HPDE6-E6E7 (cell line): Measurements from ENCODE around the gene COL27A1.
"Not testable (repeated sequence)": the region's sequence is repeated elsewhere in the genome, so short reads cannot be mapped to it uniquely, and the experiment has no call there.

Experiments used
- DNase-seq: peaks from one replicate; pipeline ENCODE4 v3.0.0; 2011; ENCODE audit warnings: missing footprints; ENCODE audit errors: extremely low spot score

The COL27A1 gene

DNA sequence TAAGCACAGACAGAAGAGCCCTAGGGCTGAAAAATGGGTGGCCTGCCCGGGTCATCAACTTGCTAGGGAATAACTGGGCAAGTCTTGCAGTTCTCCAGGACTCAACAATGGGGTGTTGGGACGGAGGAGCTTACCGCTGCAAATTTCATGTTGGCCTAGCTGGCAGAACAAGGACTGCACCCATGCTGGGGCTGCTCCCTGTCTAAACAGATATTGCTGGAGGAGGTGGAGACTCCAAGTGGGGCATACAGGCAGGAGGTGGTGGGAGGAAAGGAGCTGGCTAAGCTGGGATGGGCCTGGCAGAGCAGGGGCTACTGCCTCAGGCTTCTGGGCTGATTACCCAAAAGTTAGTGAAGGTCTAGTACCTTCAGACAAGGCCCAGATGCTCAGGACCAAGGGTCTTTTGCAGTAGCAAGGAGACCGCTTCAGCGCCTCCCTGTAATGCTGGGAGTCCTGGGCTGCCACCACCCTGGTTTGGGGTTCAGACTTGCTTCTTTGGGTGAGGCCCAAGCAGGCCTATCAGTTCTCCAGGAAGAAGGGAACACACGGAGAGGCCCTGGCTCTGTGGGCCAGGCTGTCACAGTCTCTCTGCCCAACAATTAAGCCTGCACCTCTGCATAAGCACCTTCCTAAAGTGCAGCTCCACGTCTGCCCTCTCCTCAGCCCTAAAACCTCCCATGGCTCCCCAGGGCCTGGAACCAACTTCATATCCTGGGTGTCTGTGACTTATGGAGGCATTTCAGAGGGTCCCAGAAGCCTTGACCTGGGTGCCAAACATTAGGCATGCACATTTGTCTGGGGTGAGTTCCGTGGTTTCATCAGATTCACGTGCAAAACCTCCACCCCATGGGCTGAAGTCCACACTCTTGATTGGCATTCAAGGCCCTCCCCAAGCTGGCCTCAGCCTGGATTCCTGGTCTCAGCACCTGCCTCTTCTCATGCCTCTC, 32.0 kb upstream of the COL27A1 start:
- no peak for DNase-seq

DNA sequence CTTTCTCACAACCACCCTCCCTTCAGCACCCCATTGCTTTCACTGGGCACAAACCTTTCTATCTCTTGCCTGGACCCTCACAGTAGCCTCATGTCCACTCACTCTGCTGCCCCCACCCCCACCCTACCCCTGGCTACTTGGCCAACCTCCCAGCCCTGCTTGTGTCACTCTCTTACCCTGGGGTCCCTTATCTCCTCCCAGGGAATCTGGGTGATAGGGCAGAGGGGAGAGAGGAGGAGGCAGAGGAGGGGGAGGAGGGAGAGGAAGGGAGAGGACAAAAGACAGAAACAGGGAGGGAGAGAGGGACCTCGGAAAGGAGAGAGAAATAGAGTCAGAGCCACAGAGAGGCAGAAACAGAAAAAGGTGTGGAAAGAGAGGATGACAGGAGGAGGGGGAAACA, 31.2 kb upstream of the COL27A1 start:
- no peak for DNase-seq

DNA sequence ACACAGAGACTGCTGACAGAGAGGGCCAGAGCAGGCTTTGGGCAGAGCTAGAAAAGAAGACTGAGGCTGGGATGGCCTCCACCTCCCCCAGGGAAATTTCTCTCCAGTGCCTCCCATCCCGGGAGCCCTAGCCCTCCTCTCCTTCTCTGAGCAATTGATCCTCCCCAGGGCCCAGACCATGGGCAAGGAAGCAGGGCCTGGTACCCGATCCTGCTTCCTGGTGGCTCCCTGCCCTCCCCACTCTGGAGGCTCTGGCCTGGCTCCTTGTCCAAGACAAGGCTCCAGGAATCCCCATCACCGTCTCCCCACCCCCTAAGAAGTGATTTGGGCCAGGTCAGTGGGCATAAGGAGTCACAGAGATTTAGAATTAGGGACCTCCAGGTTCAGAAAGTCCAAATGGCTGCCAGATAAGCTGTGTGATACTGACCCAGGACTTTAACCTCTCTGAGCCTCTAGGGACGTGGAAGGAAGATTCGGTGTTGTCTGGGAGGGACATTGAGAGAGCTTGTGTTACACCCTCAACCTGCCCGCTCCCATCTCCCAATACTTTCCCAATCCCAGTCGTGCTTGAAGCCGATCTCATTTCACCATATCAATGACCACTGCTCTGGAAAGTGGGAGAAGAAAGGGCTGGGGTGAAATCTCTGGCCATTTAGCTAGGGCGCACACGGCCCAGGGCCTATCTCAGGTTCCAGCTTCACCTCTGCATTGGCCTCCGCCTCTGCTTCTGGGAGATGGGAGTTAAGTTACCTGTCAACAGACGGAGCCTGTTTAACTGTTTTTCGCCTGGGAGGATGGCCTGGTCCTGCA, 30.5 kb upstream of the COL27A1 start:
- no peak for DNase-seq

DNA sequence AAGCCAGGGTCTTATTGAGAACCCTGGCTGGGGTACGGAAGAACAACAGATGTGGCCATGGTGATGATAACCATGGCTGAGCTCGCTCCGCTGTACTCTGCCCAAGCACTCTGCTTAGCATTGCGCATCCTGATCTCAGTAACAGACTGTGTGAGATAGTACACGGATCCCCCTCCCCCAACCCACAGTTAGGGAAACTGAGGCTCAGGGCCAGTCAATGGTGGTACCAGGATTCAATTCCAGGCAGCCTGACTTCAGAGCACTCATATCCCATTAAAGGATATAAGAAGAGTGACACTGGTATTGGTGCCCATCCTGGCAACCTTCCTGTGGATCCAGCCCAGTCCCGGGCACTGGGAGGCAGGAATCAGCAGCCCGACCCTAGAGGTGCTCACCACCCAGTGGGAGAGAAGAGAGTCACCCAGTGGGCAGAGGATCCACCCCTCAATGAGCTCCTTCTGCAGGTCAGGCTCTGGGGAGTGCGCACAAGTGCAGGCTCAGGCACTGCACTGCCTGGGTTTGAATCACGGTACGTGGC, 29.8 kb upstream of the COL27A1 start:
- DNase-seq, result no peak

DNA sequence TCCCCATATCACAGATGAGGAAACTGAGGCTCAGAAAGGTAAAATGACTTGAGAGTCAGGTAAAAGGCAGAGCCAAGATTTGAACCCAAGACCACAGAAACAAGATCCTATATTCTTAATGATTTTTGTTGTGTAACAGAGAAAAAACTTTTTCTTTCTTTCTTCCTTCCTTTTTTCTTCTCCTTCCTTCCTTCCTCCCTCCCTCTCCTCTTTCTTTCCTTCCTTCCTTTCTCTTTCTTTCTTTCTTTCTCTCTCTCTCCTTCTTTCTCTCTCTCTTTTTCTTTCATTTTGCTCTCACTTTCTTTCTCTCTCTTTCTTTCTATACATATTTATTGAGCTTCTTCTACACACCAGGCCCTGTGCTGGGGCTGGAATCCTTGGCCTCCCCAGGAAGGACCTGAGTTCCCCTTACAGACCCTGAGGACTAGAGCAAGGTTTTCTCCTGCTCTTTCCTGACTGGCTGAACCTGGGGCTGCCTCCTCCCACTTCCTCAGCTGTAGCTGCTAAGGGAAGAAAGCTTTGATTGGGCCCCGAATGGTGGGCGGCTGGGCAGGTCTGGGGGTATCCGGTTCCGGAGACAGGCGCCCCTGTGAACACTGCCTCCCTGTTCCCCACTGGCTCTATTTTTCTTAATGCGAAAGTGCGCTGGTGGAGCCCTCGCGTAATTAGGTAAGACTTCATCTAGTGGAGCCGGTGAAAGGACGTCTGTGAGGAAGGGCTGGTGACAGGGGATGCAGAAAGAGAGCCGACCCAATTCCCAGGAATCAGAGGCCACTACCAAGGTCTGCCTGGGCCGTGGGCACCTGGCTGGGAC, 28.9 kb upstream of the COL27A1 start:
- no peak for DNase-seq

DNA sequence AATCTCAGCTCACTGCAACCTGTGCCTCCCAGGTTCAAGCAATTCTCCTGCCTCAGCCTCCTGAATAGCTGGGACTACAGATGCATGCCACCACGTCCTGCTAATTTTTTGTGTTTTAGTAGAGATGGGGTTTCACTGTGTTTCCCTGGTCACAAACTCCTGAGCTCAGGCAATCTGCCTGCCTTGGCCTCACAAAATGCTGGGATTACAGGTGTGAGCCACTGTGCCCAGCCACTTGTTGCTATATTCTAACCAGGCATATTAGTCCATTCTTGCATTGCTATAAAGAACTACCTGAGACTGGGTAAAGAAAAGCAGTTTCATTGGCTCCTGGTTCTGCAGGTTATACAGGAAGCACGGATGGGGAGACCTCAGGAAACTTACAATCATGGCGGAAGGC, 26.6 kb upstream of the COL27A1 start:
- not testable (repeated sequence) for DNase-seq

DNA sequence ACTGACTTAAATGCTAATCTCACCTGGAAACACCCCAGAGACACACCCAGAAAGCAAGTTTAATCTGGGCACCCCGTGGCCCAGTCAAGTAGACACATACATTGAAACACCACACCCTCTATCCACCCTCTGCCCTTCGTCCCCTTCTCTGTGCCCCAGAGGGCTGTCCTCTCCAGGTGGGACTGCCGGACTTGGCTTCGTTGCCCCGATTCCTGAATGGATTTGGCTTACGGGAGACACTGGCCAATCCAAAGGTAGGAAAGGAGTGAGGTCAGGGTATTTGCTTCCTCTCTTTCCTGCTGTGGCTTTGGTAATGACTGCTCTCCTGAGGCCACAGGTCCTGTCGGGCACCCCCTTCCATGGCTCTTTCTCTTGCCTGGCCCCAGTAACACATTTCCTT, 25.2 kb upstream of the COL27A1 start:
- DNase-seq, result no peak

DNA sequence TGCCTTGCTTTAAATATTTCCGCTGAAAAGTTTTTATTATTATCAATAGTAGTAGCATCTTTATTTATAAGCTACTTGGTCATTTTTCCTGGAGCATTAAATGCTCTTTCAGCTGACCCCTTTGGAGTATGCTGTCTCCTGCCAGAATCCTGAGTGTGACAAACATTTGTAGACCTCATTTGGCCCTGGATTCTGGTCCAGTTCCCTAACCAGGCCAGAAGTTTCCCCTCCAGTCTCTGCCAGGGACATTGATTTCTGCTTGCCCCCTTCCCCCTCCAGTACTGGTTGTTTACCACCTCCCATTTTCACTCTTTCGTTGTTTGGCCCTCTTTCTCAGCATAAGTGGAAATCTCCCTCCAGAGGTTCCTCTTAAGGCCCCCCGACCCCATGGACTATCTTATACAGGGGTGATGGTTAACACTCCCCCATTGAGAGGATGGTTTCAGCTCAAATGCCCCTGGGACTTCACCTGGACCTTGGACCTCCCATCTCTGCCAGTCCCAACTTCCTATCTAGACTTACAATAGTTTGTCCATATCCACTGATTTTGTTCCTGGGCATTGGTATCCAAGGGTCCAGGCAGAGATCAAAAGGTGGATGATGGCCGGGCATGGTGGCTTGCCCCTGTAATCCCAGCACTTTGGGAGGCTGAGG, 24.6 kb upstream of the COL27A1 start:
- no peak for DNase-seq

DNA sequence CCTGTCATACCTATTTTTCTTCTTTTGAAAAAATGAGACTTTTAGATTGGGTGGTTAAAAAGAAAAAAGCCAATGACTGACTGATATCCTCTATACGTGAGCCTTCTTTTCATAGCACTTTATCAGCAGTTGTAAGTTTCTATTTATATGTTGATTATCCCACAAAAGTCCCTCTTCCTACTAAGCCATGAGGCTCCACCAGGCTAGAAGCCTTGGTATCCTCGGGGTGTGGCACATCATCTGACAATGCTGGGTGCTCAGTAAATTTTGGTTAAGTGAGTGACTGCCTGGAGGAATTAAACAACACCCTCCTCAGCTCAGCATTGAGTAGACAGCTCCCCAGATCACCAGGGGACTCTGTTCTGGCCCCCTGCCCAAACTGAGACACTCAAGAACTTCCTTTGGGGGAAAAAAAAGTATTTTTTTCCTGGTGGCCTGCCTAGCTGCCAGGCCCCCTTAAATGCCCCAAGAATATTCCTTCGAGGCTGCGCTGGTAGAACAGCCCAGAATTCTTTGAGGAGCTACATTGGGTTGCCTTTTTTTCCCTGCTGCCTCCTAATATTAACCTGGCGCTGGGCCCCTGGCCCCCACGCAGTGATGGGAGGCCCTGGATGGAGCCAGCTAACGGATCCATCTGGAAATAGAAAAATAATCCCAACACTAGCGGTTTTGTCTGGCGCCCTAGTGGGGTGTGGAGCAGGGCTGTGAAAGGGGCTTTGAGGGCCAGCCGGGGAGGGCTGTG, 23.4 kb upstream of the COL27A1 start:
- no peak for DNase-seq

DNA sequence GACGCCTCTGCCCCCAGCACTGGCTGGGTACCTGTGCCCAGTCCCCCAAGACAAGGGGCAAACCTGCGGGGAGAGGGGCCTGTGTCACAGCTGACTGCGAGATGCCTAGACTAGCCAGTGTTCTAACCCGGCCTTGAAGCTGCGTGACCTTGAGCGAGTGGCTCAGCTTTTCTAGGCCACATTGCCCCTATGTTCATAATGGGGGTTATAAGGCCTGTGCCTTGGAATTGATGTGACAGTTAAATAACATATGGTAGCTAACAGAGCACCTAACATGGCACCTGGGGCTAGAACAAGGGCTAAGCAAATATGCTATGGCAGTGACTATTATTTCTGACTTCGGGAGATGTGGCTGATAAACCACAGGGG, 22.8 kb upstream of the COL27A1 start:
- no peak for DNase-seq

DNA sequence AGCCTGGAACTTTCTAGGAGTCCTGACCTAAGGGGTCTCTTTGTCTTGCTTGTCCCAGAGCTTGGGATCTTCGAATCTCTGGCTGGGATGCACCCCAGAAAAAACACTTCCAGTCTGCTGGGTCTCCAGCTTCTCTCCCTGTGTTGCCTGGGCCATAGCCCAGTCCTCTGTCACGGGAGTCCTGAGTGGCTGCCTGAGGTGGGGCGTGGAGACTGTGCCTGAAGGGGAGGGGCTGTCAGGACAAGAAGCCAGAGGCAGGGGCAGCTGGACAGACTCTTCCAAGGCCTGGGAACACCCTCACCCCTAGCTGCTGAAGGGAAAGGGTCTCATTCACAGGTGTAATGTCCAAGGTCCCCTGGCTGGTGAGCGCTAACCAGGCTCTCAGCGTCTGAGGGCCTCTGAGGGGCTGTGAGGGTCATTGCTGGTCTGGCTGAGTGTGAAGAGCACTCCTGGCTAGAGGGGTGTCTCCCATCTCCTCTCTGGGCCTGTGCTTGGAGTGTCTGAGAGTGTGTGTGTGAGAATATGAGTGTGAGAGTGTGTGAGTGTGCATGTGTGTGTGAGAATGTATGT, 20.4 kb upstream of the COL27A1 start:
- no peak for DNase-seq

DNA sequence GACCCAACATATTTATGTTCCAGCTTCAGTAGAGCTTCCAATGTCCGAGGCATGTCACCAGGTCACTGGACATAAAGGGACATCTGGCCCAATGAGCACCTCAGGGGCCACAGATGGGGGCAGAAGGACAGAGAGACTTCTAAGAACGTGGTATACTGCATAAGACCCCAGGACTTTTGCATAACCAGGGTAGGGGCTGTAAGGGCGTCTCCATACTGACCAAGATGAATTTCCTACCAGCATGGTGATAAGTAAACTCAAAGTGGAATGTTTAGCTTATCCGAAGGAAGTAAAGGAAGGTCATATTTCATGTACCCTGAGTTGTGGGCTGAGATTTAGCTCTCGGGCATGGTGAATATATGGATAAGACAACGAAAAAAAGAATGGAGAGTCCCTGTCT, 17.5 kb upstream of the COL27A1 start:
- no peak for DNase-seq

DNA sequence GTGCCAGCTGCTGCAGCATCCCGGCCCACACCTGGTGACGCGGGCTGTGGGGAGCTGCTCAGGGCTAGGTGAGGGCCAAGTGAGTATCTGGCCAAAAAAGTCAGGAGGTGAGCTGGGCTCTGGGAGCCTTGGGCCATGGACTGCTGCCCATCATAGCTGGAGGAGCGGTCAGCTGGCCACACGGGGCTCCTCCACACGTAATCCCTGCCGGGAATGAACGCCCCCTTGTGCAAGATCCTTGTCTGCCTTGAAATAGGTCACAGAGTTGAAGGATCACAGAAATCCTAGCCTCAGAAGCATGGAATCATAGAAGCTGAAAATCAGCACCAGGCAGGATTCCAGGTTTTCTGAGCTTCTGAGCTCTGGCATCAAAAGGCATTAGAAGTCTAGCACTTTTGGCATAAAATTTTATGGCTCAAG, 16.8 kb upstream of the COL27A1 start:
- no peak for DNase-seq

DNA sequence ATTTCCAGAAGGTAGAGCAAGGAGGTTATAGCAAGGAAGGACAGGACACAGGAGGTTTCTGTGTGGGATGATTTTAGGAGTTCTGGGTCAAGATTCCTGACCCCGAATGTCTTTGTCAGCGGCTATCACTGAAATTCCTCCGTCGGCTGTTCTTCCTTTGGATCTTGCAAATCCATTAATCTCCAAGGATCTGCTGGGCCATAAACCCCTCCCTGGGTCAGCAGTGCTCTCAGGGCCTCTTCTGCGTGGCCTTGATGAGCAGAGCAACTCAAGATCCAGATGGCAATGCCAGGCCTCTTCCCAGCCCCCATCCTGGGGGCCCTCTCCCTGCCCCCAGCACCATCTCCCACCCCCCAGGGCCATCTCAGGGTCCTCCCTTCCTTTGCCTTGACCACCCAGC, 16.3 kb upstream of the COL27A1 start:
- DNase-seq, result no peak

DNA sequence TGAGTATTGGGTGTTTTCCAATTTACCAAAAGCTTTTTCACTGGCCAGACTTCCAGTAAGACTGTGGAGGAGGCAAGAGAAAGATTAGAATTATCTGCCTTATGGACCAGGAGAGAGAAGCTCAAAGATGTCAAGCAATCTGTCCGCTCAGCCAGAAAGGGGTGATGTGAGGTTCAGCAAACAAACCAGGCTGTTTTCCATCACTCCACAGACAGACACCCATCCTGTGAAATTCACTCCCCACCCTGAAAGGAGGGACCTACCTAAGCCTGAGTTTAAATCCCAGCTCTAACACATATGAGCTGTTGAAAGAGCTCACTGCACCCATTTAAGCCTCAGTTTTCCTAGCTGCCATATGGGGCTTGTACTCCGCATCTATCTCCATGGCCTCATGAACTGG, 14.9 kb upstream of the COL27A1 start:
- no peak for DNase-seq

DNA sequence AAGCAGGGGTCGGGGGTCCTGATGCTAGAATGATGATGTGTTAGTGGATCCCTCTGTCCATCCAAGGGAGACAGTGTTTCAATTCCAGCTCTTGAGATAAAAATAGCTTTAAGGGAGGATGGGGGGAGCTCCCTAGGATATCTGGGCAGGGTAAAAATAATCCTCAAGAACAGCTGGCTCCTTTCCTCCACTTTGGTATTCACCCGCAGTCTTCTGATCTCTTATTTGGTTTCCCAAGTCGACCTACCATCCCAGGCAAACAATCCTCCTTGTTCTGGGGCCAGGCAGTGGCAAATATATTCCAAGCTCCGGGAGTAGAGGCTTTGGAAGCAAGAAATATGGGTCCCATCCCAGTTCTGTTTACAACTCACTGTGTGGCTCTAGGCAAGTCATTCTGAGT, 14.5 kb upstream of the COL27A1 start:
- no peak for DNase-seq

DNA sequence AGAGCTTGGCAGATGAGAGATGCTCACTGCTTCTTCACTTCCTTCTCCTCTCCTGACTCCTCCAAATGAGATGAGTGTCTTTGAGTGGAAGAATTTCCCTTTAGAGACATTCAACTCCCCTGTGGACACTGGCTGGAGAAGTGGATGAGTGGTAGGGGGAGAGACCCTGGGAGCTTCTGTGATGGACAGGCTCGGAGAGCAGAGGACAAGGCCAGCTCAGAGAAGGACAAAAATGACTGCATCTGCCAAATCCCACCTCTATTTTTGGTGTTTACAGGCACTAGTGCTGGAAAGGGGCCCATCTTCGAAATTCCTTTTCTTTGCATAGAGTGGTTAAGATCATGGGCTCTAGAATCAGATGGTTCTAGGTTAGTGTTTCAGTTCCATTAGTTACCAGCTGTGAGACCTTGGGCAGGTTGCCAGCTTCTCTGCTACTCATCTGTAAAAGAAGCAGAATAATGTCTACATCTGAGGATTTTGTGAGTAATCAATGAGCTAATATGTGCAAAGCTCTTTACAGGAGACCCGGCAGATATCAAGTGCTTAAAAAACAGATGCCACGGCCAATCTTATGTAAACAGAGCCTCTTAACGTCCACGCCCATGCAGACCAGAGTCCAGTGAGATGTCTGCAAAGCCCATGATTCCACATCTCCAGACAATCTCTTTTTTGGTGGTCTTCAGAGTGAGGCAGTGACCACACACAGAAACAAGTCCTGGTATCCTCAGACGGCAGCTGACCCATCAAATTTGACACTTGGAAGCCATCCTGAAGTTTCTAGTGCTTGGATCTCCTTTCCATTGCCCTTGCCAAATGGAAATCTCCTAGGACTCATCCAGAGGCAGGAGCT, 13.6 kb upstream of the COL27A1 start:
- no peak for DNase-seq

DNA sequence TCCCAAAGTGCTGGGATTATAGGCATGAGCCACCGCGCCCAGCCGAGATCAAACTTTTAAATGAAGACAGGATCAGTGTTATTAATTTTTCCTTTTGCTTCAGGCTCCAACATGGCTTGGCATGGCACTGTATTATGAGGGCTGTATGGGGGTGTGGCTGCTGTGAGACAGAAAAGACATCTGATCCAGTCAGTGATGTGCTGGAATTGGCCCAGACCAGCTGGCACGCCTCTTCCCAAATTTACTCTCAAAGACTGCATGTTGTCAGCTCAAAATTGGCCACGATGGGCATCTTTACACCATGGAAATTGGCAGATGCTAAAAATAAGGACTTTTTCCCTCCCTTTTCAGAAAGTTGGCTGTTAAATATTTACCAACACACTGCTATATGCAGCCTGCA, 12.1 kb upstream of the COL27A1 start:
- DNase-seq, result no peak

DNA sequence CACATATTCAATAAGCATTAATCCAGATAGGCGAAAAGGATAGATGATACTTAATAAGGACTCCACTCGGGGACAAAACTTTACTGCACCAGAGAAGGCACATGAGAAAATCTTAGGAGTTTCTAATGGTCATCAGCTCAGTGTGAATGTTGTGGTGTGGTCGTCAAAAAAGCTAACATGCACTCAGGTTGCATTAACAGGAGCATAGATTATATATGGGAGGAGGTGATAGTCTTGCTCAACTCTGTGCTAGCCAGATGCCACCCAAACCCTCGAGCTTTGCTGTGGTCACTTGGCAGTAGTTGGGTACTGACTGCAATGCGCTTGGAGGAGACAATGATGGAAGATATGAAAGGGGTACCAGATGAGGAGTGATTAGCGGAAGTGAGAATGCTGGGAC, 8.6 kb upstream of the COL27A1 start:
- DNase-seq, result no peak
